DLD1 (cell line): ENCODE results near the gene GGTA1.
"Not testable (repeated sequence)": the region's sequence is repeated elsewhere in the genome, so short reads cannot be mapped to it uniquely, and the experiment has no call there.

Source experiments
- in situ Hi-C: cut with HindIII; loops from 2 replicates; pipeline ENCODE4 v1.10.0; 2017; ENCODE audit warnings: low sequenced_read_pairs

The GGTA1 gene

GRCh38 chr9:121499427-121500164 lies at the start of gene GGTA1:
TSS of gene GGTA1 (minus strand) at chr9:121499844. CDS start at chr9:121467922, 31,922 bp downstream.
- in situ Hi-C loops: no loop called here

DNA sequence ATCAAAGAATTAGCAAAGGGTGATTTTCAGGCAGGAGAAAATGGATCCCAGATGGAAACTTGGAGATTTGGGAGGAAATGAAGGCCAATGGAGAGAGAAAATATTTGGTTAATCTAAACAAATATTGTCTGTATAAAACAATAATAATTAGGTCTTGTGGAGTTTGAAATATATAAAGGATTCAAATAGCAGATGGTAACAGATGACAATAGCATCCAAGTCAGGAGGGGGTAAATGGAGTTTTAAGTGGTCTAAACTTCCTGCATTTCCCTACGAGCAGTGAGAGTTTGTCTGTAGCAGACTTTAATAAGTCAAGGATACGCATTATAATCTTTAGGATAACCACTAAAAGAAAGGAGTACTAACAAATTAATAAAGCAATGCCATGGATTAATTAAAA lies 49.0 kb upstream of the GGTA1 start:
- in situ Hi-C loops: no loop called here

- in situ Hi-C loops: no loop called here
Observed at GRCh38 chr9:121545875-121546423, 46.3 kb upstream of the GGTA1 start.

- in situ Hi-C loops: no loop called here
Observed at GRCh38 chr9:121545150-121545874, 45.7 kb upstream of the GGTA1 start.

- in situ Hi-C loops: no loop called here
Observed at GRCh38 chr9:121542025-121542424, 42.4 kb upstream of the GGTA1 start.

GRCh38 chr9:121541256-121541655 lies 41.6 kb upstream of the GGTA1 start:
- in situ Hi-C loops: no loop called here

GRCh38 chr9:121538221-121538620 lies 38.6 kb upstream of the GGTA1 start:
- in situ Hi-C loops: no loop called here

DNA sequence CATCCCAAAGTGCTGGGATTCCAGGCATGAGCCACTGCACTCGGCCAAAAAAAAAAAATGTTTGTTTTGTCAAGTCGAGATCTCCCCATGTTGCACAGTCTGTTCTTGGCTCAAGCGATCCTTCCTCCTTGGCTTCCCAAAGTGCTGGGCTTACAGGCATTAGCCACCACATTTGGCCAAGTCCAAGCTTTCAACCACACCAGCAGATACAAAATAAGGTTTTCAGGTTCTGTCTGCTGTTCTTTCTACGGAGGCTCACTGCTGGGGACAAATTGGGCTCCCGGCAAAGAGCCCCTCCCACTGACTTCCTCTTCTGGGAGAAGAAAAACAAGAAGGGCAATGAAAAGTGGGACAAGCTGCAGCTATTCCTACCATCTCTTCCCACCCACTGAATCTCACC lies 37.6 kb upstream of the GGTA1 start:
- in situ Hi-C loops: no loop called here

DNA sequence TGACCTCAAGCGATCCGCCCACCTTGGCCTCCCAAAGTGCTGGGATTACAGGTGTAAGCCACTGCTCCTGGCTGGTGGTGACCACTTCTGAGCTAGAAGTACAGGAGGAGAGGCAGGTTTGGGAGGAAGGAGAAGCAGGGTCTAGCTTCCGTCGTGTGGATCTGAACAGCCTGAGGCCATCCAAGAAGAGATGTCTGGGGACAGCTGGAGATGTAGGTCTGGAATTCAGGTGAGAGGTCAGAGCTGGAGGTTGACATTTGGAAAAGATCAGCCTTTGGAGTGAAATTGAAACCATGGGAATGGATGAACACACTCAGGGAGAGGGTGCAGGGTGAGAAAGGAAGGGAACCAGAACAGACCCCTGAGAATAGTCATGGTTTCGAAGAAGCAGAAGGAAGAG lies 33.2 kb upstream of the GGTA1 start:
- in situ Hi-C loops: no loop called here

GRCh38 chr9:121529237-121529987 lies 29.8 kb upstream of the GGTA1 start:
- in situ Hi-C loops: no loop called here

DNA sequence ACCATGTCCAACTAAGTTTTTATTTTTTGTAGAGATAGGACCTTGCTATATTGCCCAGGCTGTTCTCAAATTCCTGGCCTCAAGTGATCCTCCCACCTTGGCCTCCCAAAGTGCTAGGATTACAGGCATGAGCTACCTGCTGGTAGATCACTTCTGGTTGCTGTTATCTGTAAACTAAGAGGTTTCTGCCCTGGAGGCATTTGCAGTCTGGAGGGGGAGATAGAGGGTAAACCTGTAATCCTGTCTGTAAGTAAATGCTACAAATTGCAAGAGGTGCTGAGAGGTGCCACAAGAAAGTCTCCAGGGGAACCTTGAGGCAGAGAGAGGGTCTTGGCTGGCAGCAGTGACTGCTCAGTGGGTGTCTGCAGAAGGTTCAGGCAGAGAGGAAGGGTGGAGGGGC lies 29.0 kb upstream of the GGTA1 start:
- in situ Hi-C loops: no loop called here

GRCh38 chr9:121527371-121527770 lies 27.7 kb upstream of the GGTA1 start:
- in situ Hi-C loops: no loop called here

- in situ Hi-C loops: not testable (repeated sequence)
Observed at GRCh38 chr9:121519688-121520087, 20.0 kb upstream of the GGTA1 start.

- in situ Hi-C loops: no loop called here
Observed at GRCh38 chr9:121518634-121519033, 19.0 kb upstream of the GGTA1 start.

- in situ Hi-C loops: not testable (repeated sequence)
Observed at GRCh38 chr9:121513166-121513565, 13.5 kb upstream of the GGTA1 start.

DNA sequence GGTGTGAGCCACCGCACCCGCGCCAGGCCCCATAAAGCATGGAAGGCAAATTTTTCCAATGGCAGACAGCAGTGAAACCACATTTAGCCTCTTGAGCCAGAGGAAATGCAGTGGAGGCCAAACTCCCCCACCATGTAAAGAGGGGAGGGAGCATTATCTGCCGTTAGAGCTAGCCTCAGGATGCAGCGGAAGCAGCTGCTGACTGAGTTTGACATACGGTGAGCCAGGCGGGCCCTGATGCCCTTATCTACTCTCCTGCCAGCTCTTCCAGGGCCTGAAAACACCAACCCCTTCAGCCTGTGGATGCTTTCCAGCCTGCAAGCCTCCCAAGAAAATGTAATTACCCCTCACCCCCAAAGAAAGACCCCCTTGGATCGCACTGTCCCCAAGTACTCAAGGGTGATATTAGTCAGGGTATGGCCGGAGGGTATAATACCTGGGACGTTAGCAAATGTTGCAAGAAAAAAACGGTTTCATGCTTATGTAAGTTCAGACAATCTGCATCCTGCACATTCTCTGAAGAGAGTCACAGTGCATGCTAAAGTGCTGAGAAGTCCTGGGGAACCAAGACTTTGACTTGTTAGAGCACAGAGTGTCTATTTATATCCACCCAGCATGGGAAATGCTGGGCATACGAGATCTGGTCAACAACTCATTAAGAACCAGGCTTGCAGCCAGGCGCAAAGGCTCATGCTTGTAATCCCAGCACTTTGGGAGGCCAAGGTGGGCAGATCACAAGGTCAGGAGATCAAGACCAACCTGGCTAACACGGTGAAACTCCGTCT lies 11.3 kb upstream of the GGTA1 start:
- in situ Hi-C loops: no loop called here

GRCh38 chr9:121509180-121509579 lies 9.5 kb upstream of the GGTA1 start:
- in situ Hi-C loops: no loop called here

DNA sequence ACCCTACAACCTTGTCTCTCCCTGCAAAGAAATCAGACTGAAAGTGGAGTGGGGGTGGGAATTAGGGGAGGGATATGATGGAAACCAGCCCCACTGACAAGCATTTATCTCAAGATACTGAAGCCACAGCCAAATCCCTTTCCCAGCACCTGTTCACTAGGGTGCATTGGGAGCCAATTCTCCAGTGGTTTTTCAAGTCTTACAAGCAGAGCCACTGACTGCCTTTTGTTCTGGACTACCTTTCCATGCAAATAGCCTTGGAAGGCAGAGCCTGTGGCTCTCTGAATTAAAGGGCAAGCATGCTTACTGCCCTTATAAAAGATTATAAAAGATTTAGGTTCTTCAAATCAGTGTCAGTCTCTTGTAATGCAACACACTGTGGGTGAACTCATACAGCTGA lies 8.8 kb upstream of the GGTA1 start:
- in situ Hi-C loops: no loop called here

GRCh38 chr9:121505903-121506735 lies 6.5 kb upstream of the GGTA1 start:
- in situ Hi-C loops: no loop called here

GRCh38 chr9:121503444-121503843 lies 3.8 kb upstream of the GGTA1 start:
- in situ Hi-C loops: no loop called here
